Activated CD4-positive, CD25-positive, alpha-beta regulatory T cell (primary cell): ENCODE results near the gene BANP.
"Not testable (repeated sequence)": the region's sequence is repeated elsewhere in the genome, so short reads cannot be mapped to it uniquely, and the experiment has no call there.

Experiments used
- DNase-seq, 4 experiments: peaks; one replicate each; lab custom pipeline; 2025; lab: John Stamatoyannopoulos, UW

BANP gene

DNA sequence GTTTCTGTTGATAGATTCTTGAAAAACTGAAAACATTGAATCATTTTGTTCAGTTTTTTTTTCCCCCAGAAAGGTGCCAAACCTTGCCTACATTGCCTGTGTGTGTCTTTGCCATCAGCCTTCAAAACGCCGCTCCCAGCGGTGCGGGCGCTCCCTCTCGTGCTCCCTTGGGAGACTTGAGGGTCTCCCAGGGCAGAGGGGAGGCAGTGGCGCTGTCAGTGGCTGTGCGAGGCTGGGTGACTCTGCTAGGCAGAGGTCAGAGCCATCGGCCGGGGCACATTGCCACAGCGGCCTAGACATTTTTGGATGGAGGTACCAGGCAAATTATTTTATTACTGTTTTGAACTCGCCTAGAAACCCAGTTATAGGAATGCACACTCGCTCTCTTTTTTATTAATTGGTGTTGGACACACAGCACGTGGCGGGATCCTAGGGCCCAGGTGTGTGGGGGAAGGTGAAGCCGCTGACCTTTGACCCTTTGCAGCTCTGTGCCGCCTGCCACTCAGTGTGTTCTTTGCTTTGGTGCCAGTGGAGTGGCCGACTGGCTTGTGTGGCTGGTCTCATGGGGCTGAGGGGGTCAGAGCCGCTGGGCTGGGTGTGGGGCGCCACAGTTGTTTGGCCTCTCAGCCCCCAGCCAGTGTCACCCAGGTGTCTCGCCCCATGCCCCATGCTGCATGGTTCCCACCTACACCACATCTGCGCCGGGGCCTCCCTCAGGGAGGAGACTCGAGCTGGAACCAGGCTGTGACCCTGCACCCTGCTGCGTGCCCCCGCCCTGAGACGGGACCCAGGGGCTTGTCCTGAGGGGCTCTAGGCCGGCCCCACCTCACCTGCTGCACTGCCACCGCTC, 115.7 kb downstream of the BANP start:
- no peak for DNase-seq

- DNase-seq: no peak
Measured at GRCh38 chr16:88067530-88068411, 116.5 kb downstream of the BANP start.

GRCh38 chr16:88068476-88069396, 117.5 kb downstream of the BANP start:
- DNase-seq: no peak

DNA sequence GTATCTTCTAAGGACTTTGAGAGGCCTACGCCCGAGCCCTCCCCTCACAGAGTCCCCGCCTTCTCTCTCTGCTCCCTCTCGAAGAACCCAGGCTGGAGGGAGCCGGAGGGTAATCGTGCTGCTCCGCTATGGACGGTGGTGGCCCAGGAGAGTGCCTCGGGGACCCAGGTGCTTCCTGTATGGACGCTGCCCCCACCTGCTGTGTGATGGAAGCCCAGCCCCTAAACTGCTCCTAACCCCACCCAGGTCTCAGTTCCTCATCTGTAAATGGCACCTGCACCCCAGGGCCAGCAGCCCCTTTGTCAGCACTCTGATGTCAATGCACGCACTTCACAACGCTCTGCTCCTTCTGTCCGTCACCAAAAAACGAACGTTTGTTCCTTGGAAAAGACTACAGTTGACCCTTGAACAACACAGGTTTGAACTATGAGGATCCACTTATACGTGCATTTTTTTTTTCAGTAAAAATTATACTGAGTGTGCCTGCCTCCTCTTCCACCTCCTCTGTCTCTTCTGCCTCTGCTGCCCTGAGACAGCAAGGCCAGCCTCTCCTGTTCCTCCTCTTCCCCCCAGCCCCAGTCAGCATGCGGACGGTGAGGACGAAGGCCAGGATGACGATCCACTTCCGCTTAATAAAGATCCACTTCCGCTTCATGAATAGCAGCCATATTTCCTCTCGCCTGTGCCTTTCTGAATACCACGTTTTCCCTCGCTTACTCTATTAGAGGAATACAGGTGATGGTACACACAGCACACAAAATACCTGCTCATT, 118.3 kb downstream of the BANP start:
- DNase-seq: no peak

DNA sequence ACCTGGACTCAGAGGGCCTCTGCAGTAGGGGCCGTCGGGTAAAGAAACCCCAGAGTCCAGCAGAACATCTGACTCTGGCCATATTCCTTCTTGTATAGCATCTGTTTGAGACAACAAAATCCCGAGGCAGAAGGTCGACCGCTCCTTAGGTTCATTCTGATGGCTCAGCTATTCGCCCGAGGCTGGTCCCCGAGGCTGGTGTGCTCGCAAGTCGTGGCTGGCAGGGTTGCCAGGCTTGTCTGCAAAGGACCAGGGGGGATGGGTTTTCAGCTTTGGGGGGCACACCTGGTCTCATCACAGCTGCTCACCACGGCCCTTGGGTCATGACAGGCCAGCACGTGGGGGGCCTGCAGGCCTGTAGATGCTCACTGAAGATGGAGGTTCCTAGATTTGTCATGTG, 119.1 kb downstream of the BANP start:
- DNase-seq: no peak

DNA sequence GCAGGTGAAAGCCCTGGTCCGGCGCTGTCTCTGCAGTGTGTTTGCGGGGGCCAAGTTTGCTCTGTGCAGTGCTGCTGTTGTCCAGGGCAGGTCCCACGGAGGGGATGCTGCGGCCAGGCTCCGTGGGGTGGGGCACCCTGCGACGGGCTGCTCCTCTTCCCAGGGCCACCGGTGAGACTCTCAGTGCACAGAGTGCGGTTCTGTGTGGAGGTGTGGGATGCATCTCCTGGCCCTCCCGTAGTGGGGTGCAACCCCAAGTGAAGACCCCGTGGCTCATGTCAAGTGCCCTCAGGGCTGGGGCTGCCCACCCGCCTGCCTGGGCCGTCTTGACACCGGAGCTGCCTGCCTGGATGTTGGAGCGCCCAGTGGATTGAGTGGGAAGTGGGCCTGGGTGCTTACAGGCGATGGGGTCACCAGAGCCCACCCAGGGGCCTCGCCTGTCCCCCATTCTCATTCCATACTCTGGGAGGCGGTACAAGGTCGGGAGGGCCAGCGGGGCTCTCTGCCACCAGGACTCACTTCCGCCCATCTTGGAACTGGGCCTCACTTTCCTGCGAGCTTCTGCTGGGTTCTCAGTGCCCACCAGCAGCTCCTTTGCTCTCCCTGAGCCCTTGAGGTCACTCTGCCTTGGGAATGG, 119.9 kb downstream of the BANP start:
- DNase-seq: no peak

GRCh38 chr16:88071908-88072307, 120.7 kb downstream of the BANP start:
- DNase-seq: no peak

DNA sequence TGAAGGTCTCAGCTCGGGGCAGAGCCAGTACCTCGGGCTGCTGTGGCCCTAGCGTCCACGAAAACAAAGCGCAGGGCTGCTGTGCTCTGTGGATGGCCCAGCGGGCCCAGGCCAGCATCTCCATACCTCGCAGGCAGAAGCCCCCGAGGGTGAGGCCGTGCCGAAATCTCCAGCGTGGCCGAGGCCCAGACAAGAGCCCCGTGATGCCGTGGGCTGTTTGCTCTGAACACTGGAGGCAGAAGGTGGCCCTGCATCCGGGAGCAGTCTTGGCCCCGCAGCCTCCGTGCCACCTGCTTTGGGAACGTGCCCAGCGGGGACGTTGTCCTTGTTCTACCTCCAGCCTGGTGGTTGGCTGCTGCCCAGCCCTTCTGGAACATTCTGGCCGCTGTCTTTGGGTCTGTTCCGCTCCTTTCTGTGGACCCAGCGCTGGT, 121.4 kb downstream of the BANP start:
- no peak for DNase-seq

DNA sequence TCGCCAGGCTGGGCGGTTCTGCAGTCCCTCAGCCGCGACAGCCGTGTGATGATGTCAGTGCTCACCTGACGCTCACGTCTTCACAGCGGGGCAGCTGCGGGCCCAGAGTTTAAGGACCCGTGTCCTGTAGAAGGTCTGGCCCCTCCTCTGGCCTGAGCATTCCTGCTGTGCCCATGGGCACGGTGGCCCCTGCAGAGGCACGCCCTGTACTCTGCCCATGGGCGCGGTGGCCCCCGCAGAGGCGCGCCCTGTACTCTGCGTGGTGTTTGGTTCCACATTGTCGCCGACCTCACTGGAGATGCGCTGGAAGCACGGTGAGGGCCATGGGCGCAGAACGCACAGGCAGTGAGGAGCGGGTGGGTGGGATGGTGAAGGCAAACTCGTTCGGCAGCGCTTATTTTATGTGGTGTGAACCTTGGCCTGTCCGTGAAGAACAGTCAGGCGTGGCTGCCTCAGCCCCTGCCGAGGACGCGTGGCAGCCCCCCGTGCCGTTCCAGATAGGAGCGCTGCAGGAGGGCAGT, 122.0 kb downstream of the BANP start:
- DNase-seq: no peak

DNA sequence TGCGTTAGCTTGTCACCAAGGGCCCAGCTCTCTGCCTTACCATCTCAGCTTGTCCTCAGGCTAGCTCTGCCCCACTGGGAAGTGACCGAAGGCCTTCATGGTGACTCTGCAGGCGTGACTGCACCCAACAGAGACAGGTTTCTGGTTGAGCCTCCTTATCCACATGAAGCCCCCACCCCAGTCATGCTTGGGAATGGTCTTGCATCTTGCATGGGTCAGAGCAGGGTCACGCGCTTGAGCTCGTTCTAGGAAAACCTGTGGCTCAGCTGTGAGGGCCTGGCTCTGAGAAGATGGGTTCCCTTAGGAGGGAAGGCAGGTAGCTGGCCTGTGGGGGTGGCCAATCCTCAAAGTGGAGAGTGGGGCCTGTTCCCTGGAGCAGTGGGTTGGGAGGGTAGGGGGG, 122.8 kb downstream of the BANP start:
- no peak for DNase-seq

GRCh38 chr16:88076211-88076931, 125.1 kb downstream of the BANP start:
- no peak for DNase-seq

- not testable (repeated sequence) for DNase-seq
Measured at GRCh38 chr16:88076932-88077320, 125.7 kb downstream of the BANP start.

- DNase-seq: no peak
Measured at GRCh38 chr16:88077328-88078108, 126.3 kb downstream of the BANP start.

GRCh38 chr16:88078111-88078775, 127.0 kb downstream of the BANP start:
- no peak for DNase-seq

GRCh38 chr16:88083582-88083981, 132.3 kb downstream of the BANP start:
- no peak for DNase-seq

- no peak for DNase-seq
Measured at GRCh38 chr16:88084881-88085280, 133.6 kb downstream of the BANP start.

- no peak for DNase-seq
Measured at GRCh38 chr16:88086571-88087516, 135.6 kb downstream of the BANP start.
